ENCODE data around the gene ACRV1. TPM values are rescaled to one million over a fixed set of nuclear protein-coding genes. Genes with fewer than 3 reads are reported as not detected.

ACRV1 gene
- total and polyA plus RNA-seq, 2 experiments from 2014 or later, result 0.65 TPM; not detected in 1

- TF ChIP-seq REST (IDR thresholded peaks at IDR 0.05; ENCODE audit: unreplicated experiment), result no peak
- TF ChIP-seq EZH2 (IDR thresholded peaks at IDR 0.05; ENCODE audit: low read depth, unreplicated experiment), result no peak
- TF ChIP-seq JUNB (IDR thresholded peaks at IDR 0.05; ENCODE audit: unreplicated experiment), result no peak
- no peak for TF ChIP-seq POLR2AphosphoS5 (IDR thresholded peaks at IDR 0.05; ENCODE audit: low read depth)
Measured at GRCh38 chr11:125638315-125638714, 42.3 kb downstream of the ACRV1 start (continued).

- DNase-seq (ENCODE audit: low spot score) (no peak), ATAC-seq (no peak; the same call in 2 of the 3 replicates)
- H3K36me3 ChIP-seq (ENCODE audit: insufficient read depth), result peaks cover 67% of the 10 kb centered on the region
- Mint-ChIP-seq H3K36me3 (ENCODE audit: low read depth) (peaks cover 81% of the 10 kb centered on the region), H3K4me3 (no peak overlapping the region), H3K27ac (no peak overlapping the region), H3K9me3 (no peaks in the 10 kb centered on the region), H3K4me1 (no peaks in the 10 kb centered on the region), H3K27me3 (ENCODE audit: insufficient read depth, low read depth, poor library complexity) (no peaks in the 10 kb centered on the region)
- H3K4me3 ChIP-seq, result no peak overlapping the region
- no peaks in the 10 kb centered on the region for H3K27me3 ChIP-seq (ENCODE audit: insufficient read depth)
- no peak overlapping the region for H2AFZ ChIP-seq
- no peaks in the 10 kb centered on the region for H3K4me1 ChIP-seq (ENCODE audit: insufficient read depth)
- peaks cover 14% of the 10 kb centered on the region for H4K20me1 ChIP-seq (replicated peaks; ENCODE audit: insufficient read depth)
- no peak overlapping the region for H3K27ac ChIP-seq (ENCODE audit: low read depth)
- H3K4me2 ChIP-seq, result no peak overlapping the region
- H3K79me2 ChIP-seq (replicated peaks; ENCODE audit: insufficient read depth), result 0 out of 2 replicates have a peak, but pooled peaks cover 8% of the 10 kb centered on the region
- no peaks in the 10 kb centered on the region for H3K9me2 ChIP-seq (ENCODE audit: insufficient read depth)
- TF ChIP-seq CTCF (conservative IDR thresholded peaks at IDR 0.05; ENCODE audit: low read depth in 2 of 2) (peak in 1 of 2 experiments; percentile 25; a peak in 2 of 4 replicates), ZNF114 (CRISPR knock-in tag; IDR thresholded peaks at IDR 0.05) (no peak)
- no peaks in the 10 kb centered on the region for H3F3A ChIP-seq (replicated peaks; ENCODE audit: low read depth)
Measured at GRCh38 chr11:125637840-125638239, 42.8 kb downstream of the ACRV1 start.

- H3K36me3 ChIP-seq (ENCODE audit: insufficient read depth), result peaks cover 22% of the 10 kb centered on the region; the same call in 1 of the 2 replicates
- H3K9me3 Mint-ChIP-seq, result no peaks in the 10 kb centered on the region
- H3K4me1 ChIP-seq (ENCODE audit: insufficient read depth), result peaks cover 10% of the 10 kb centered on the region; the same call in 1 of the 2 replicates
- no peaks in the 10 kb centered on the region for H3K9me2 ChIP-seq (ENCODE audit: insufficient read depth)
- ATAC-seq (no peak), DNase-seq (ENCODE audit: low spot score) (no peak)
- H3K27me3 Mint-ChIP-seq (ENCODE audit: insufficient read depth, low read depth, poor library complexity), result peaks cover 7% of the 10 kb centered on the region
- H2AFZ ChIP-seq, result no peak overlapping the region
- peaks cover 53% of the 10 kb centered on the region; the same call in 2 of the 3 replicates for H3K36me3 Mint-ChIP-seq (ENCODE audit: low read depth)
- peak overlapping the region; percentile 93 for H3K4me3 Mint-ChIP-seq
- H3K27me3 ChIP-seq (ENCODE audit: insufficient read depth), result no peaks in the 10 kb centered on the region
- TF ChIP-seq CTCF (conservative IDR thresholded peaks at IDR 0.05; ENCODE audit: low read depth in 2 of 2), result no peak
- H3K79me2 ChIP-seq (replicated peaks; ENCODE audit: insufficient read depth), result peaks cover 49% of the 10 kb centered on the region
- peaks cover 7% of the 10 kb centered on the region; the same call in 1 of the 2 replicates for H3F3A ChIP-seq (replicated peaks; ENCODE audit: low read depth)
- peaks cover 13% of the 10 kb centered on the region for H3K4me1 Mint-ChIP-seq
- H3K4me3 ChIP-seq, result peak overlapping the region; percentile 58
- peak overlapping the region; percentile 76 for H3K4me2 ChIP-seq
- peaks cover 5% of the 10 kb centered on the region; the same call in 1 of the 2 replicates for H4K20me1 ChIP-seq (replicated peaks; ENCODE audit: insufficient read depth)
- H3K27ac Mint-ChIP-seq, result peak overlapping the region; percentile 98
- no peak overlapping the region for H3K27ac ChIP-seq (ENCODE audit: low read depth)
Measured at GRCh38 chr11:125627236-125627910, 53.3 kb downstream of the ACRV1 start.
